ENCODE data around the gene KRT72.

- TF ChIP-seq CTCF (conservative IDR thresholded peaks at IDR 0.05) (no peak), ZFX (IDR thresholded peaks at IDR 0.05) (no peak)
Measured at GRCh38 chr12:52539083-52539820, 62.0 kb downstream of the KRT72 start.
